HEK293 (cell line): ENCODE measurements around the gene TPD52L2.

ENCODE experiments used
- CTCF ChIA-PET: fragments of 350-600 bp; formaldehyde crosslinking; extraction: SDS; loops from one replicate; lab custom pipeline; 2021; ENCODE audit warnings: antibody characterized with exemption; lab: Yijun Ruan, JAX
- POLR2A ChIA-PET: fragments of 300-600 bp; formaldehyde crosslinking; extraction: SDS; loops from one replicate; lab custom pipeline; 2020; ENCODE audit warnings: antibody characterized with exemption, inconsistent platforms; lab: Yijun Ruan, JAX
- H3K27ac ChIP-seq: fragments of 200-500 bp; sonication (Bioruptor generic); 2 replicates; pipeline ENCODE4 v1.5.1; 2014; ENCODE audit warnings: low read depth, low read length, control low read depth, inconsistent platforms; ENCODE audit errors: extremely low read depth
- H3K36me3 ChIP-seq, 2 experiments: fragments of 200-500 bp in 1 of 2; sonication (Bioruptor generic) in 1 of 2; 1 replicate in 1 of 2; 2 replicates in 1 of 2; pipeline ENCODE4 v1.5.1; 2014 to 2017; ENCODE audit warnings: inconsistent platforms in 2 of 2, low read length in 2 of 2; ENCODE audit not compliant: control insufficient read depth in 2 of 2, insufficient read depth in 1 of 2
- H3K4me1 ChIP-seq: fragments of 200-500 bp; sonication (Bioruptor generic); 2 replicates; pipeline ENCODE4 v1.5.1; 2014; ENCODE audit warnings: mild to moderate bottlenecking, low read length, inconsistent platforms; ENCODE audit not compliant: control insufficient read depth, insufficient read depth
- H3K4me3 ChIP-seq: 2 replicates; pipeline ENCODE4 v1.5.1; 2011; ENCODE audit warnings: low read depth, mild to moderate bottlenecking, control low read depth, low read length, moderate library complexity
- H3K9me3 ChIP-seq: fragments of 200-500 bp; sonication (Bioruptor generic); 2 replicates; pipeline ENCODE4 v1.5.1; 2014; ENCODE audit warnings: low read depth, low read length, inconsistent platforms; ENCODE audit not compliant: control insufficient read depth, insufficient read depth
- AEBP2 ChIP-seq: fragments of 450-650 bp; formaldehyde crosslinking; IDR thresholded peaks from 2 replicates; pipeline ENCODE4 v1.5.1; 2016; ENCODE audit warnings: missing biosample characterization, missing genetic modification characterization, borderline replicate concordance
- FEZF1 ChIP-seq: fragments of 450-650 bp; formaldehyde crosslinking; IDR thresholded peaks from 2 replicates; pipeline ENCODE4 v1.5.1; 2016; ENCODE audit warnings: missing biosample characterization, missing genetic modification characterization
- GFI1B ChIP-seq: fragments of 450-650 bp; formaldehyde crosslinking; IDR thresholded peaks from 2 replicates; pipeline ENCODE4 v1.5.1; 2016; ENCODE audit warnings: missing biosample characterization, missing genetic modification characterization
- KLF10 ChIP-seq: fragments of 450-650 bp; IDR thresholded peaks from 2 replicates; pipeline ENCODE4 v1.5.1; 2018; ENCODE audit warnings: missing biosample characterization, mild to moderate bottlenecking, missing genetic modification characterization
- SALL2 ChIP-seq: fragments of 450-650 bp; formaldehyde crosslinking; IDR thresholded peaks from 2 replicates; pipeline ENCODE4 v1.5.0; 2017; ENCODE audit warnings: missing biosample characterization, mild to moderate bottlenecking, missing genetic modification characterization, borderline replicate concordance
- SP7 ChIP-seq: fragments of 450-650 bp; formaldehyde crosslinking; IDR thresholded peaks from 2 replicates; pipeline ENCODE4 v1.5.1; 2016; ENCODE audit warnings: missing biosample characterization, missing genetic modification characterization
- YY1 ChIP-seq: fragments of 450-650 bp; formaldehyde crosslinking; IDR thresholded peaks from 2 replicates; pipeline ENCODE4 v1.5.1; 2018; ENCODE audit warnings: missing biosample characterization, missing genetic modification characterization
- YY2 ChIP-seq: fragments of 450-650 bp; formaldehyde crosslinking; IDR thresholded peaks from 2 replicates; pipeline ENCODE4 v1.5.1; 2016; ENCODE audit warnings: missing biosample characterization, missing genetic modification characterization
- ZBTB48 ChIP-seq: fragments of 450-650 bp; formaldehyde crosslinking; IDR thresholded peaks from 2 replicates; pipeline ENCODE4 v1.5.1; 2016; ENCODE audit warnings: missing biosample characterization, missing genetic modification characterization
- ZFP37 ChIP-seq: fragments of 450-650 bp; formaldehyde crosslinking; IDR thresholded peaks from 2 replicates; pipeline ENCODE4 v1.5.1; 2016; ENCODE audit warnings: missing biosample characterization, missing genetic modification characterization
- ZNF16 ChIP-seq: fragments of 450-650 bp; formaldehyde crosslinking; IDR thresholded peaks from 2 replicates; pipeline ENCODE4 v1.5.1; 2016; ENCODE audit warnings: low read depth, missing biosample characterization, missing genetic modification characterization
- ZNF174 ChIP-seq: fragments of 450-650 bp; formaldehyde crosslinking; IDR thresholded peaks from 2 replicates; pipeline ENCODE4 v1.5.0; 2017; ENCODE audit warnings: missing biosample characterization, mild to moderate bottlenecking, missing genetic modification characterization
- ZNF248 ChIP-seq: fragments of 450-650 bp; formaldehyde crosslinking; IDR thresholded peaks from 2 replicates; pipeline ENCODE4 v1.5.1; 2017; ENCODE audit warnings: missing biosample characterization, missing genetic modification characterization
- ZNF324 ChIP-seq: fragments of 450-650 bp; formaldehyde crosslinking; IDR thresholded peaks from 2 replicates; pipeline ENCODE4 v1.5.1; 2016; ENCODE audit warnings: missing biosample characterization, missing genetic modification characterization
- ZNF335 ChIP-seq: fragments of 450-650 bp; formaldehyde crosslinking; conservative IDR thresholded peaks from 2 replicates; pipeline ENCODE4 v1.5.1; 2016; ENCODE audit warnings: missing biosample characterization, missing genetic modification characterization
- ZNF350 ChIP-seq: fragments of 450-650 bp; formaldehyde crosslinking; IDR thresholded peaks from 2 replicates; pipeline ENCODE4 v1.5.0; 2017; ENCODE audit warnings: missing biosample characterization, mild to moderate bottlenecking, missing genetic modification characterization
- ZNF48 ChIP-seq: fragments of 450-650 bp; formaldehyde crosslinking; IDR thresholded peaks from 2 replicates; pipeline ENCODE4 v1.5.1; 2016; ENCODE audit warnings: missing biosample characterization, missing genetic modification characterization
- ZNF585B ChIP-seq: fragments of 450-650 bp; formaldehyde crosslinking; IDR thresholded peaks from 2 replicates; pipeline ENCODE4 v1.5.1; 2016; ENCODE audit warnings: missing biosample characterization, missing genetic modification characterization
- ZNF621 ChIP-seq: fragments of 450-650 bp; formaldehyde crosslinking; IDR thresholded peaks from 2 replicates; pipeline ENCODE4 v1.5.1; 2017; ENCODE audit warnings: missing biosample characterization, missing genetic modification characterization
- ZNF747 ChIP-seq: fragments of 450-650 bp; formaldehyde crosslinking; IDR thresholded peaks from 2 replicates; pipeline ENCODE4 v1.5.1; 2016; ENCODE audit warnings: missing biosample characterization, missing genetic modification characterization
- ZNF791 ChIP-seq: fragments of 450-650 bp; formaldehyde crosslinking; IDR thresholded peaks from 2 replicates; pipeline ENCODE4 v1.5.1; 2016; ENCODE audit warnings: missing biosample characterization, missing genetic modification characterization

TPD52L2 gene

DNA sequence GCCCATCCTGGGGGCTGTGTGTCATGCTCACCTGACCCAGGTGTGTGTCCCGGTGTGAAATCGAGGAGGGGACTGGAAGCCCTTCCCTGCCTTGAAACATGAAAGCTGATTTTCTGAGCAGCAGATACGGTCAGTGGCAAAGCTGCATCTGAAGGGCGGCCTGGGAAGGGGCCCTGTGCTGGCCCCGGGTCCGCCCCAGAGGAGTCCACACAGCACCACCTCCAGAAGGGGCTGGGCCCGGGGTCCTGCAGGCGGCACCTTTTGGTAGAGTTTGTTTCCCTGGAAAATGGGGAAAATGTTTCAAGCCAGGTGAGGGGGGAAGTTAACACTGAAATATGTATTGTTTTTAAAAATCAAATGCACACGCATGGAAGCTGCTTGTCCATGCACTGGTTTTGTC, 70.4 kb downstream of the TPD52L2 start:
- ChIA-PET POLR2A (no interaction called here), CTCF (interaction anchor here (1.0 kb wide), 1 partner anchor 9 kb away, joined by 4 read pairs; no protein-coding TSS in a partner anchor)
- Histone ChIP-seq H3K4me1 (no peaks in the 10 kb centered on the region; the same call in 1 of the 2 replicates), H3K4me3 (no peak overlapping the region), H3K27ac (no peak overlapping the region), H3K36me3 (peaks cover 6 to 78% of the 10 kb centered on the region in 2 experiments; a peak in 2 of 3 replicates), H3K9me3 (no peaks in the 10 kb centered on the region)
- no peak for TF ChIP-seq SP7 (tag by site-specific recombination)
- TF ChIP-seq ZNF16 (tag by site-specific recombination) = no peak
- no peak for TF ChIP-seq ZBTB48 (tag by site-specific recombination)
- TF ChIP-seq KLF10 (tag by site-specific recombination) = no peak
- TF ChIP-seq ZNF621 (tag by site-specific recombination) = no peak
- TF ChIP-seq ZNF248 (tag by site-specific recombination) = no peak
- TF ChIP-seq GFI1B (tag by site-specific recombination) = no peak
- no peak for TF ChIP-seq FEZF1
- TF ChIP-seq ZNF585B (tag by site-specific recombination) = no peak
- no peak for TF ChIP-seq ZNF791 (tag by site-specific recombination)
- TF ChIP-seq YY1 (tag by site-specific recombination) = no peak
- TF ChIP-seq SALL2 = no peak
- no peak for TF ChIP-seq ZNF48 (tag by site-specific recombination)
- no peak for TF ChIP-seq ZNF350
- no peak for TF ChIP-seq ZNF747 (tag by site-specific recombination)

DNA sequence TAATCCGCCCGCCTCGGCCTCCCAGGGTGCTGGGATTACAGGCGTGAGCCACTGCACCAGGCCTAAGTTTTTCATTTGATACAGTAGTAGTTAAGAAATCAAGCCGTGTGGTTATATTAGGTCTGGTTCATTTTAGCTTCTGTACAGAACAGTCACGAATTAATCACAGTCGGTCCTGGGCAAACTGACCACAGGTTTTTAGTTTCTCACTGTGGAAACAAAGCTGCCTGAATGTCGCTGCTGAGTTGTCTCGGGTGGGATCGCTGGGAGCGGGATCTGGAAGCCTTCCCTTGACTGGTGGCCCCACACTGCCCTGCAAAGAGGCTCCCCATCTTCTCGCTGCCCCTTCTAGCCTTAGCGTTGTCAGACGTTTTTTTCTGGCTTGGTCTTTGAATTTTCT, 72.5 kb downstream of the TPD52L2 start:
- TF ChIP-seq ZNF174 (tag by site-specific recombination) (no peak), ZNF324 (tag by site-specific recombination) (no peak), ZFP37 (tag by site-specific recombination) (no peak)
- Histone ChIP-seq H3K27ac (no peak overlapping the region), H3K9me3 (no peaks in the 10 kb centered on the region), H3K4me3 (no peak overlapping the region), H3K4me1 (no peaks in the 10 kb centered on the region; the same call in 1 of the 2 replicates), H3K36me3 (peaks cover 6 to 69% of the 10 kb centered on the region in 2 experiments; a peak in 2 of 3 replicates)
- ChIA-PET POLR2A (no interaction called here), CTCF (interaction anchor here (0.6 kb wide), 1 partner anchor 42 kb away, joined by 3 read pairs; no protein-coding TSS in a partner anchor)

GRCh38 chr20:63939061-63939935, 74.2 kb downstream of the TPD52L2 start:
- TF ChIP-seq AEBP2 (tag by site-specific recombination) = no peak
- TF ChIP-seq YY2 (tag by site-specific recombination) = no peak
- TF ChIP-seq ZNF335 (tag by site-specific recombination) = no peak
- no peaks in the 10 kb centered on the region for H3K9me3 ChIP-seq
- H3K4me1 ChIP-seq = no peaks in the 10 kb centered on the region; the same call in 1 of the 2 replicates
- CTCF ChIA-PET = no interaction called here
- H3K4me3 ChIP-seq = no peak overlapping the region
- POLR2A ChIA-PET = interaction anchor here (0.7 to 1.1 kb wide), 4 partner anchors 17 to 87 kb away, joined by 3 read pairs; partner anchors contain the start of gene UCKL1
- no peak overlapping the region for H3K27ac ChIP-seq
- H3K36me3 ChIP-seq = peaks cover 6 to 71% of the 10 kb centered on the region in 2 experiments; a peak in 2 of 3 replicates
